Measurements from ENCODE around the gene C1QL1.

C1QL1 gene

GRCh38 chr17:44912763-44913544 lies 55.1 kb downstream of the C1QL1 start:
- no peak for DNase-seq

GRCh38 chr17:44911133-44912001 lies 56.7 kb downstream of the C1QL1 start:
- DNase-seq = peak; percentile 61

- no peak for DNase-seq
Observed at GRCh38 chr17:44910231-44911106, 57.6 kb downstream of the C1QL1 start.
